ENCODE measurements around the gene FGF12.

The FGF12 gene

GRCh38 chr3:192339214-192339613, 388.1 kb downstream of the FGF12 start:
- no peak for DNase-seq (ENCODE audit: low spot score)

- no peak for DNase-seq (ENCODE audit: low spot score)
Observed at GRCh38 chr3:192336286-192336685, 391.1 kb downstream of the FGF12 start.

- DNase-seq (ENCODE audit: low spot score): no peak
Observed at GRCh38 chr3:192332386-192333291, 394.7 kb downstream of the FGF12 start.

- DNase-seq (ENCODE audit: low spot score): no peak
Observed at GRCh38 chr3:192331749-192332385, 395.5 kb downstream of the FGF12 start.

GRCh38 chr3:192326656-192327055, 400.7 kb downstream of the FGF12 start:
- no peak for DNase-seq (ENCODE audit: low spot score)

- DNase-seq (ENCODE audit: low spot score): no peak
Observed at GRCh38 chr3:192317564-192317963, 409.8 kb downstream of the FGF12 start.

- DNase-seq (ENCODE audit: low spot score): no peak
Observed at GRCh38 chr3:192313605-192314004, 413.7 kb downstream of the FGF12 start.

- DNase-seq (ENCODE audit: low spot score): no peak
Observed at GRCh38 chr3:192307631-192308030, 419.7 kb downstream of the FGF12 start.

- no peak for DNase-seq (ENCODE audit: low spot score)
Observed at GRCh38 chr3:192303235-192303634, 424.1 kb downstream of the FGF12 start.

GRCh38 chr3:192302721-192303120, 424.6 kb downstream of the FGF12 start:
- DNase-seq (ENCODE audit: low spot score): no peak

GRCh38 chr3:192299921-192300320, 427.4 kb downstream of the FGF12 start:
- DNase-seq (ENCODE audit: low spot score): no peak

GRCh38 chr3:192296845-192297244, 430.5 kb downstream of the FGF12 start:
- DNase-seq (ENCODE audit: low spot score): no peak

GRCh38 chr3:192284443-192285072, 442.8 kb downstream of the FGF12 start:
- no peak for DNase-seq (ENCODE audit: low spot score)

- DNase-seq (ENCODE audit: low spot score): no peak
Observed at GRCh38 chr3:192281207-192281880, 446.0 kb downstream of the FGF12 start.

- no peak for DNase-seq (ENCODE audit: low spot score)
Observed at GRCh38 chr3:192279664-192280063, 447.7 kb downstream of the FGF12 start.

GRCh38 chr3:192277477-192277876, 449.9 kb downstream of the FGF12 start:
- no peak for DNase-seq (ENCODE audit: low spot score)

GRCh38 chr3:192275741-192276355, 451.5 kb downstream of the FGF12 start:
- no peak for DNase-seq (ENCODE audit: low spot score)

GRCh38 chr3:192273697-192274010, 453.7 kb downstream of the FGF12 start:
- DNase-seq (ENCODE audit: low spot score): no peak

- DNase-seq (ENCODE audit: low spot score): no peak
Observed at GRCh38 chr3:192273001-192273696, 454.2 kb downstream of the FGF12 start.

GRCh38 chr3:192262001-192262400, 465.3 kb downstream of the FGF12 start:
- DNase-seq (ENCODE audit: low spot score): no peak

GRCh38 chr3:192261135-192261534, 466.2 kb downstream of the FGF12 start:
- DNase-seq (ENCODE audit: low spot score): no peak
